OCI-LY1 (cell line): ENCODE data around the gene PPIL6.

Experiments
- H2AFZ ChIP-seq: fragments of 200-600 bp; sonication (generic), shearing (Covaris generic); 2 replicates; pipeline ENCODE4 v1.6.0; 2014; ENCODE audit warnings: antibody characterized with exemption, mild to moderate bottlenecking, low read length
- H3F3A ChIP-seq: fragments of 200-600 bp; sonication (generic), shearing (Covaris generic); 2 replicates; pipeline ENCODE4 v1.6.0; 2014; ENCODE audit warnings: mild to moderate bottlenecking, antibody characterized with exemption, low read length, moderate library complexity; ENCODE audit not compliant: insufficient read depth
- H3K27ac ChIP-seq: fragments of 200-600 bp; sonication (generic); 2 replicates; pipeline ENCODE4 v1.5.1; 2014; ENCODE audit warnings: low read length, mixed run types, mild to moderate bottlenecking, low read depth; ENCODE audit not compliant: poor library complexity, severe bottlenecking
- H3K27me3 ChIP-seq: fragments of 200-600 bp; sonication (generic); 2 replicates; pipeline ENCODE4 v1.6.0; 2014; ENCODE audit warnings: antibody characterized with exemption, mild to moderate bottlenecking, low read length, moderate library complexity; ENCODE audit not compliant: insufficient read depth
- H3K36me3 ChIP-seq: fragments of 200-600 bp; sonication (generic); 2 replicates; pipeline ENCODE4 v1.6.1; 2014; ENCODE audit warnings: mild to moderate bottlenecking, antibody characterized with exemption, low read length, moderate library complexity, mixed read lengths; ENCODE audit not compliant: insufficient read depth
- H3K4me1 ChIP-seq: fragments of 200-600 bp; sonication (generic); 2 replicates; pipeline ENCODE4 v1.5.1; 2014; ENCODE audit warnings: mild to moderate bottlenecking, low read length, moderate library complexity; ENCODE audit not compliant: insufficient read depth, severe bottlenecking
- H3K4me2 ChIP-seq: fragments of 200-600 bp; sonication (generic), shearing (Covaris generic); 2 replicates; pipeline ENCODE4 v1.6.1; 2014; ENCODE audit warnings: low read length
- H3K4me3 ChIP-seq: fragments of 200-600 bp; sonication (generic); 2 replicates; pipeline ENCODE4 v1.5.1; 2014; ENCODE audit warnings: low read length, low read depth, mild to moderate bottlenecking, mixed read lengths; ENCODE audit not compliant: poor library complexity, severe bottlenecking
- H3K79me2 ChIP-seq: fragments of 200-600 bp; shearing (Covaris generic); 2 replicates; pipeline ENCODE4 v1.6.1; 2016; ENCODE audit warnings: mixed run types, low read length, mixed read lengths; ENCODE audit not compliant: insufficient read depth
- H3K9ac ChIP-seq: fragments of 200-600 bp; sonication (generic), shearing (Covaris generic); 2 replicates; pipeline ENCODE4 v1.6.1; 2014; ENCODE audit warnings: mild to moderate bottlenecking, low read length, mixed read lengths
- H3K9me2 ChIP-seq: fragments of 200-600 bp; sonication (generic), shearing (Covaris generic); 2 replicates; pipeline ENCODE4 v1.6.1; 2014; ENCODE audit warnings: low read depth, mild to moderate bottlenecking, low read length, mixed read lengths
- H3K9me3 ChIP-seq: fragments of 200-600 bp; shearing (Covaris generic); 2 replicates; pipeline ENCODE4 v1.6.1; 2014; ENCODE audit warnings: low read length, mixed read lengths
- H4K20me1 ChIP-seq: fragments of 200-600 bp; sonication (generic), shearing (Covaris generic); 2 replicates; pipeline ENCODE4 v1.6.0; 2016; ENCODE audit warnings: mild to moderate bottlenecking, low read length; ENCODE audit not compliant: insufficient read depth
- CTCF ChIP-seq: fragments of 200-600 bp; sonication (generic), shearing (Covaris generic); IDR thresholded peaks from 2 replicates; pipeline ENCODE4 v1.5.1; 2017; ENCODE audit warnings: mild to moderate bottlenecking, antibody characterized with exemption, low read length, moderate library complexity, mixed read lengths
- EZH2 ChIP-seq: fragments of 200-600 bp; sonication (generic), shearing (Covaris generic); IDR thresholded peaks from 2 replicates; pipeline ENCODE4 v1.8.0; 2017; ENCODE audit warnings: borderline replicate concordance, mixed run types, mild to moderate bottlenecking, antibody characterized with exemption, low read length, moderate library complexity, mixed read lengths

Gene PPIL6

GRCh38 chr6:109478222-109478805 lies 37.9 kb upstream of the PPIL6 start:
- Histone ChIP-seq H3K9me2 (no peaks in the 10 kb centered on the region), H3K9me3 (no peaks in the 10 kb centered on the region), H3K79me2 (peaks cover 62% of the 10 kb centered on the region), H4K20me1 (no peaks in the 10 kb centered on the region), H3K4me2 (peak overlapping the region; percentile 98), H3K9ac (peak overlapping the region; percentile 64), H3K27me3 (no peaks in the 10 kb centered on the region), H3K4me1 (peaks cover 59% of the 10 kb centered on the region), H3K27ac (peak overlapping the region; percentile 80), H2AFZ (no peak overlapping the region), H3F3A (no peaks in the 10 kb centered on the region), H3K36me3 (peaks cover 80% of the 10 kb centered on the region), H3K4me3 (peak overlapping the region; percentile 95)
- TF ChIP-seq CTCF (no peak), EZH2 (no peak)

- H2AFZ ChIP-seq = no peak overlapping the region
- no peaks in the 10 kb centered on the region for H3K9me3 ChIP-seq
- H3K36me3 ChIP-seq = peaks cover 86% of the 10 kb centered on the region
- peaks cover 59% of the 10 kb centered on the region for H3K4me1 ChIP-seq
- peak overlapping the region; percentile 80 for H3K27ac ChIP-seq
- H3K9ac ChIP-seq = peak overlapping the region; percentile 64; the same call in 1 of the 2 replicates
- H3K9me2 ChIP-seq = no peaks in the 10 kb centered on the region
- peak overlapping the region; percentile 95 for H3K4me3 ChIP-seq
- H3K79me2 ChIP-seq = peaks cover 62% of the 10 kb centered on the region
- H4K20me1 ChIP-seq = no peaks in the 10 kb centered on the region
- no peaks in the 10 kb centered on the region for H3F3A ChIP-seq
- TF ChIP-seq EZH2 (no peak), CTCF (no peak)
- H3K4me2 ChIP-seq = peak overlapping the region; percentile 98
- no peaks in the 10 kb centered on the region for H3K27me3 ChIP-seq
These were observed 37.3 kb upstream of the PPIL6 start for GRCh38 chr6:109477725-109478124.

GRCh38 chr6:109477184-109477583 lies 36.8 kb upstream of the PPIL6 start:
- H3K9me2 ChIP-seq = no peaks in the 10 kb centered on the region
- H3K27me3 ChIP-seq = no peaks in the 10 kb centered on the region
- peaks cover 59% of the 10 kb centered on the region for H3K79me2 ChIP-seq
- peaks cover 92% of the 10 kb centered on the region for H3K36me3 ChIP-seq
- no peaks in the 10 kb centered on the region for H4K20me1 ChIP-seq
- no peaks in the 10 kb centered on the region for H3F3A ChIP-seq
- peak overlapping the region; percentile 98 for H3K4me2 ChIP-seq
- peaks cover 59% of the 10 kb centered on the region for H3K4me1 ChIP-seq
- no peak for TF ChIP-seq CTCF
- H3K4me3 ChIP-seq = peak overlapping the region; percentile 95
- H3K27ac ChIP-seq = peak overlapping the region; percentile 80
- H3K9ac ChIP-seq = peak overlapping the region; percentile 64; the same call in 1 of the 2 replicates
- H2AFZ ChIP-seq = no peak overlapping the region
- H3K9me3 ChIP-seq = no peaks in the 10 kb centered on the region
